ENCODE measurements around the gene XPO1. TPM values are rescaled to one million over a fixed set of nuclear protein-coding genes. Genes with fewer than 3 reads are reported as not detected.
"Not testable (repeated sequence)": the region's sequence is repeated elsewhere in the genome, so short reads cannot be mapped to it uniquely, and the experiment has no call there.

Gene XPO1
- total and polyA plus RNA-seq, 4 donors, result 15.0 to 149 (median 41.3) TPM

- no peaks in the 10 kb centered on the region for H3K36me3 ChIP-seq (ENCODE audit: control insufficient read depth in 4 of 4, insufficient read depth in 3 of 4, low read depth in 1 of 4, low read length in 3 of 4)
- WGBS, result 81% methylated on average over 4 of the region's 4 CpGs
- H3K27me3 ChIP-seq (ENCODE audit: control insufficient read depth in 4 of 4, insufficient read depth in 4 of 4, low read length in 3 of 4), result no peaks in the 10 kb centered on the region
- no peak overlapping the region for H3K4me3 ChIP-seq (ENCODE audit: low read depth in 1 of 3, low read length in 3 of 3)
- no peak overlapping the region for H3K9ac ChIP-seq (ENCODE audit: low read depth in 1 of 2, low read length in 2 of 2)
- H3K4me1 ChIP-seq (ENCODE audit: control insufficient read depth in 4 of 4, insufficient read depth in 4 of 4, low read length in 3 of 4), result peaks cover 5 to 10% (median 7%) of the 10 kb centered on the region in 4 donors
- no peak for DNase-seq (ENCODE audit: low spot score)
- H3K27ac ChIP-seq (ENCODE audit: low read depth in 1 of 2, low read length in 2 of 2), result no peak overlapping the region
- no peaks in the 10 kb centered on the region for H3K9me3 ChIP-seq (ENCODE audit: control insufficient read depth in 4 of 4, low read length in 3 of 4)
- no peak for TF ChIP-seq NR2F2 (IDR thresholded peaks at IDR 0.05)
- TF ChIP-seq FOXA1 (IDR thresholded peaks at IDR 0.05), result no peak
- TF ChIP-seq, protein P1, sequence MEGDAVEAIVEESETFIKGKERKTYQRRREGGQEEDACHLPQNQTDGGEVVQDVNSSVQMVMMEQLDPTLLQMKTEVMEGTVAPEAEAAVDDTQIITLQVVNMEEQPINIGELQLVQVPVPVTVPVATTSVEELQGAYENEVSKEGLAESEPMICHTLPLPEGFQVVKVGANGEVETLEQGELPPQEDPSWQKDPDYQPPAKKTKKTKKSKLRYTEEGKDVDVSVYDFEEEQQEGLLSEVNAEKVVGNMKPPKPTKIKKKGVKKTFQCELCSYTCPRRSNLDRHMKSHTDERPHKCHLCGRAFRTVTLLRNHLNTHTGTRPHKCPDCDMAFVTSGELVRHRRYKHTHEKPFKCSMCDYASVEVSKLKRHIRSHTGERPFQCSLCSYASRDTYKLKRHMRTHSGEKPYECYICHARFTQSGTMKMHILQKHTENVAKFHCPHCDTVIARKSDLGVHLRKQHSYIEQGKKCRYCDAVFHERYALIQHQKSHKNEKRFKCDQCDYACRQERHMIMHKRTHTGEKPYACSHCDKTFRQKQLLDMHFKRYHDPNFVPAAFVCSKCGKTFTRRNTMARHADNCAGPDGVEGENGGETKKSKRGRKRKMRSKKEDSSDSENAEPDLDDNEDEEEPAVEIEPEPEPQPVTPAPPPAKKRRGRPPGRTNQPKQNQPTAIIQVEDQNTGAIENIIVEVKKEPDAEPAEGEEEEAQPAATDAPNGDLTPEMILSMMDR (IDR thresholded peaks at IDR 0.05; ENCODE audit: low read depth, low read length, missing input control), result no peak
- no peak for TF ChIP-seq FOXA2 (IDR thresholded peaks at IDR 0.05)
- TF ChIP-seq ATF3 (IDR thresholded peaks at IDR 0.05), result no peak
These were observed 78.0 kb downstream of the XPO1 start for GRCh38 chr2:61460163-61460562.

DNA sequence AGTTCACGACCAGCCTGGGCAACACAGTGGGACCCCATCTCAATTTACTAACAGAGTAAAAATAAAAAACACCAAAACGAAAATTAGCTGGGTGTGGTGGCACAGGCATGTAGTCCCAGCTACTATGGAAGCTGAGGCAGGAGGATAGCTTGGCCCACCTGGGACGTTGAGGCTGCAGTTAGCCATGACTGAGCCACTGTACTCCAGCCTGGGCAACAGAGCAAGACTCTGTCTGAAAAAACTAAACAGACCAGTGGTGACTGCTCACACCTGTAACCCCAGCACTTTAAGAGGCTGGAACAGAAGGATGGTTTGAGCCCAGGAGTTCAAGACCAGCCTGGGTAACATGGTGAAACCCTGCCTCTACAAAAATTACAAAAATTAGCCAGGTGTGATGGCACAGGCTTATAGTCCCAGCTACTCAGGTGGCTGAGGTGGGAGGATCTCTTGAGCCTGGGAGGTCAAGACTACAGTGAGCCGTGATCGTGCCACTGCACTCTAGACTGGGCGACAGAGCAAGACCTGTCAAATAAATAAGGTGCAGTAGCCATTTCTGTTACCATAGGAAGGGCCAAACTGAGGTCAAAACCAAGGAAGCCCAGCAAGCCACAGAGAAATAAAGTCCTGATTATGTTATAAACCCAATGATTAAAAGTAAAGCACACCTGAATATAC lies 81.3 kb downstream of the XPO1 start:
- Histone ChIP-seq H3K4me3 (ENCODE audit: low read depth in 1 of 3, low read length in 3 of 3) (no peak overlapping the region), H3K27ac (ENCODE audit: low read depth in 1 of 2, low read length in 2 of 2) (no peak overlapping the region), H3K9me3 (ENCODE audit: control insufficient read depth in 4 of 4, low read length in 3 of 4) (no peaks in the 10 kb centered on the region), H3K9ac (ENCODE audit: low read depth in 1 of 2, low read length in 2 of 2) (no peak overlapping the region), H3K4me1 (ENCODE audit: control insufficient read depth in 4 of 4, insufficient read depth in 4 of 4, low read length in 3 of 4) (peaks cover 7 to 10% (median 7%) of the 10 kb centered on the region in 4 donors), H3K36me3 (ENCODE audit: control insufficient read depth in 4 of 4, insufficient read depth in 3 of 4, low read depth in 1 of 4, low read length in 3 of 4) (no peaks in the 10 kb centered on the region), H3K27me3 (ENCODE audit: control insufficient read depth in 4 of 4, insufficient read depth in 4 of 4, low read length in 3 of 4) (no peaks in the 10 kb centered on the region)
- peak in 1 of 2 donors; percentile 7 for TF ChIP-seq GABPA (IDR thresholded peaks at IDR 0.05 in 1 of 2, conservative IDR thresholded peaks at IDR 0.05 in 1 of 2)
- no peak for TF ChIP-seq EGR1 (IDR thresholded peaks at IDR 0.05; ENCODE audit: low read depth in 2 of 2)
- 92% methylated on average over 6 of the region's 6 CpGs for WGBS
- DNase-seq (ENCODE audit: low spot score), result no peak

DNA sequence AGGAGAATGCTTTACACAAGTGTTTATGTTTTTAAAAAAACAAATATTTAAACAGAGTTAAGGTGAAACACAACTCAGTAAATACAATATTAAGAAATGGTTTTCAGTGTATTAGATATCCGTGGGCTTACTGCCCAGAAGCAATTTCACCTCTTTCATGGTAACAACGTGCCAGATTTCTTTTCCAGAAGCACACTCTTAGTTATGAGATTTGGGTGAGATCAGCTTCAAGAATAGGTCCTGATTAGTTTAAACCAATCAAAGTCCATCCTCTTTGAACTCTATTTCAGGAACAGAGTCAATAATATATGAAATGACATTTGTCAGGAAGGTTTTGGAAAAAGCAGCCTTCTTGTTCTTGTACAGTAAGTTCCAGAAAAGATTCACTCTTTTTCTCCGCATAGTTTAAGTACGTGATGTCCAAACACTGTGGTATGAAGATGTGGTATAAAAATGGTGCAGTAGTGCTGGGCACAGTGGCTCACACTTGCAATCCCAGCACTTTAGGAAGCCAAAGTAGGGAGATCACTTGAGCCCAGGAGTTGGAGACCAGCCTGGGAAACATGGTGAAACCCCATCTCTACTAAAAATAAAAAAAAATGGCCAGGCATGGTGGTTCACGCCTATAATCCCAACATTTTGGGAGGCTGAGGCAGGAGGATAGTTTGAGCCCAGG lies 81.9 kb downstream of the XPO1 start:
- Histone ChIP-seq H3K4me1 (ENCODE audit: control insufficient read depth in 4 of 4, insufficient read depth in 4 of 4, low read length in 3 of 4) (peaks cover 7 to 8% (median 7%) of the 10 kb centered on the region in 4 donors), H3K9me3 (ENCODE audit: control insufficient read depth in 4 of 4, low read length in 3 of 4) (no peaks in the 10 kb centered on the region), H3K36me3 (ENCODE audit: control insufficient read depth in 4 of 4, insufficient read depth in 3 of 4, low read depth in 1 of 4, low read length in 3 of 4) (no peaks in the 10 kb centered on the region), H3K4me3 (ENCODE audit: low read depth in 1 of 3, low read length in 3 of 3) (no peak overlapping the region), H3K27me3 (ENCODE audit: control insufficient read depth in 4 of 4, insufficient read depth in 4 of 4, low read length in 3 of 4) (no peaks in the 10 kb centered on the region), H3K27ac (ENCODE audit: low read depth in 1 of 2, low read length in 2 of 2) (peak overlapping the region in 1 of 2 donors; percentile 47), H3K9ac (ENCODE audit: low read depth in 1 of 2, low read length in 2 of 2) (peak overlapping the region in 1 of 2 donors; percentile 21)
- DNase-seq (ENCODE audit: low spot score), result no peak
- WGBS, result 60% methylated on average over 5 of the region's 5 CpGs
- TF ChIP-seq, protein P2, sequence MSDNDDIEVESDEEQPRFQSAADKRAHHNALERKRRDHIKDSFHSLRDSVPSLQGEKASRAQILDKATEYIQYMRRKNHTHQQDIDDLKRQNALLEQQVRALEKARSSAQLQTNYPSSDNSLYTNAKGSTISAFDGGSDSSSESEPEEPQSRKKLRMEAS (IDR thresholded peaks at IDR 0.05), result no peak
- TF ChIP-seq EGR1 (IDR thresholded peaks at IDR 0.05; ENCODE audit: low read depth in 2 of 2) (no peak), RAD21 (IDR thresholded peaks at IDR 0.05) (no peak), HNF4A (conservative IDR thresholded peaks at IDR 0.05) (peak in 1 of 2 donors; percentile 7), FOXA1 (IDR thresholded peaks at IDR 0.05) (no peak)

GRCh38 chr2:61454972-61455371 lies 83.2 kb downstream of the XPO1 start:
- WGBS, result 96% methylated on average over 8 of the region's 8 CpGs
- not testable (repeated sequence) for H3K27ac ChIP-seq (ENCODE audit: low read depth in 1 of 2, low read length in 2 of 2); H3K4me3 ChIP-seq (ENCODE audit: low read depth in 1 of 3, low read length in 3 of 3); H3K36me3 ChIP-seq (ENCODE audit: control insufficient read depth in 4 of 4, insufficient read depth in 3 of 4, low read depth in 1 of 4, low read length in 3 of 4); H3K4me1 ChIP-seq (ENCODE audit: control insufficient read depth in 4 of 4, insufficient read depth in 4 of 4, low read length in 3 of 4); H3K9me3 ChIP-seq (ENCODE audit: control insufficient read depth in 4 of 4, low read length in 3 of 4); H3K9ac ChIP-seq (ENCODE audit: low read depth in 1 of 2, low read length in 2 of 2); H3K27me3 ChIP-seq (ENCODE audit: control insufficient read depth in 4 of 4, insufficient read depth in 4 of 4, low read length in 3 of 4); DNase-seq (ENCODE audit: low spot score)
